Mucosa of rectum (tissue), 2 donors: ENCODE data around the gene DNAAF5.

Experiments used
- H3K27ac ChIP-seq, 2 donors: one replicate each; pipeline ENCODE4 v1.7.0; 2013; ENCODE audit warnings: inconsistent platforms in 2 of 2, low read depth in 2 of 2, low read length in 2 of 2
- H3K27me3 ChIP-seq, 2 donors: one replicate each; pipeline ENCODE4 v1.7.0; 2013; ENCODE audit warnings: low read length in 2 of 2; ENCODE audit not compliant: control insufficient read depth in 2 of 2, insufficient read depth in 2 of 2
- H3K36me3 ChIP-seq, 2 donors: one replicate each; pipeline ENCODE4 v1.7.0; 2013; ENCODE audit warnings: low read length in 2 of 2; ENCODE audit not compliant: control insufficient read depth in 2 of 2, insufficient read depth in 2 of 2
- H3K4me1 ChIP-seq, 2 donors: one replicate each; pipeline ENCODE4 v1.7.0; 2013; ENCODE audit warnings: low read length in 2 of 2, mild to moderate bottlenecking in 1 of 2; ENCODE audit not compliant: control insufficient read depth in 2 of 2, insufficient read depth in 2 of 2
- H3K4me3 ChIP-seq, 2 donors: one replicate each; pipeline ENCODE4 v1.7.0; 2013; ENCODE audit warnings: low read length in 2 of 2
- H3K9ac ChIP-seq, 2 donors: one replicate each; pipeline ENCODE4 v1.7.0; 2013; ENCODE audit warnings: low read length in 2 of 2, low read depth in 1 of 2, mild to moderate bottlenecking in 1 of 2
- H3K9me3 ChIP-seq, 2 donors: one replicate each; pipeline ENCODE4 v1.7.0; 2013; ENCODE audit warnings: low read length in 2 of 2; ENCODE audit not compliant: control insufficient read depth in 2 of 2
- donor health status: healthy.
- donor health status: Normal muscosa, but diverticular disease.

Gene DNAAF5

DNA sequence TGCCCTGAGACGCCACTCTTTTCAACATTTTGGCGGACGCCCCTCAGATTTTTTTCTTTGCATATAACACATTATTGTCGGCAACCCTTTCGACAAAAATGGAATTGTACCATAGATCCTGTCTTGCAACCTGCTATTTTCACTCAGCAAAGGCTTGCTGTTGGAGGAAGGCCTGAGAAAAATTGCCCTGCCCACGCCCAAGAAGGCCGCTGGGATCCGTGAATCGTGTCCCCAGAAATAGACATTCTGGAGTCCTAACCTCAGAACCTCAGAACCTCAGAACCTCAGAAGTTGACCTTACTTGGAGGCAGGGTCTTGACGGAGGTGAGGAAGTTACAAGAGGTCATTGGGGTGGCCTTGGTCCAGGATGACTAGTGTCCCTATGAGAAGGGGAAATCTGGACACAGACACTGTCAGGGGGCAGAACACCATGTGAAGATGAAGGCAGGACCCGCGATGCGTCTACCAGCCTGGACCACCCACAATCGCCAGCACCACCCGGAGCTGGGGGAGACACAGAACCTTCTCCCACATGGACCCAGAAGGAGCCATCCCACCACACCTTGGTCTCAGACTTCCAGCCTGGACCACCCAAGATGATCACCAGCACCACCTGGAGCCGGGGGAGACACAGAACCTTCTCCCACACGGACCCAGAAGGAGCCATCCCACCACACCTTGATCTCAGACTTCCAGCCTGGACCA lies 19.1 kb upstream of the DNAAF5 start:
- Histone ChIP-seq H3K4me1 (peaks cover 9 to 26% of the 10 kb centered on the region in 2 donors), H3K4me3 (no peak overlapping the region), H3K27me3 (no peaks in the 10 kb centered on the region), H3K36me3 (no peaks in the 10 kb centered on the region), H3K9me3 (no peaks in the 10 kb centered on the region), H3K27ac (peak overlapping the region; percentile 43 to 71), H3K9ac (peak overlapping the region in 1 of 2 donors; percentile 49)

- no peaks in the 10 kb centered on the region for H3K27me3 ChIP-seq
- no peak overlapping the region for H3K9ac ChIP-seq
- H3K9me3 ChIP-seq: no peaks in the 10 kb centered on the region
- no peak overlapping the region for H3K27ac ChIP-seq
- H3K4me1 ChIP-seq: peaks cover 9 to 16% of the 10 kb centered on the region in 2 donors
- H3K36me3 ChIP-seq: no peaks in the 10 kb centered on the region
- H3K4me3 ChIP-seq: no peak overlapping the region
These were observed 16.3 kb upstream of the DNAAF5 start for GRCh38 chr7:710161-710560.

DNA sequence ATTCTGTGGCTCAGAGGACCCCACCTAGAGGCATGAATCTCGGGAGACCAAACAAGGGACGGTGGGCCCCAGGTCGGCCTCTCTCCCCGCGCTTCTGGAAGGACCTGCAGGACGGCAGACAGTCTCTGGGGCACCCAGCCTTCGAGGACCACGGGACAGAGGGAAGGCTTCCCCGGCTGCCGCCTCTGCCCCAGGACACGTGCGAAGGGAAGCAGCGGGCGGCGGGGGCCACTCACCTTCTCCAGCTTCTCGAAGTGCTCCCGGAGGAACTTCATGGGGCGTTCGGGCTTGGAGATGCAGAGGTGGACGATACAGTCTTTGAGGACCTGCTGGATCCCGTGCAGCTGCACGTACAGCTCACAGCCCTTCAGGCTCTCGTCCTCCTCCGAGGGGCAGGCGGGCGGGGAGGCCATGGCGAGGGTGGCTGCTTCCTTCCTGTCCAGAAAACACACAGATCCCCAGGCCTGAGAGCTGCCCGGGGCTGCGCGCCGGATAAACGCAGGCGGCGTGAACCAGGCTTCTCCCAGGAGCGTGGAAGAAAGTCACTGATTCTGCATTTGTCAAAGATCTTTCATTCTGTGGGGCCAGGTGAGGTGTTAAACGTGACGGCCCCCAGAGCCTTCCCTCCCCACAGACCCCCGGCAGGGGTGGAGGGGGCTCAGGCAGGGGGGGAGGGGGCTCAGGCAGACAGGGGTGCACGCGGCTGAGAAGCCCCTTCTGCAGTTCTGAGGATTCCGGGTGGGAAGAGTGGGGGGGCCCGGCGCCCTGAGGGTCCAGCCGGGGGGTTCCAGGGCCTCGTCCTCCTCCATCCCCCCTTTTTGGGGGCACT lies 15.2 kb upstream of the DNAAF5 start:
- Histone ChIP-seq H3K36me3 (no peaks in the 10 kb centered on the region), H3K4me1 (peaks cover 6 to 12% of the 10 kb centered on the region in 2 donors), H3K9me3 (no peaks in the 10 kb centered on the region), H3K27ac (no peak overlapping the region), H3K9ac (no peak overlapping the region), H3K27me3 (no peaks in the 10 kb centered on the region), H3K4me3 (no peak overlapping the region)

DNA sequence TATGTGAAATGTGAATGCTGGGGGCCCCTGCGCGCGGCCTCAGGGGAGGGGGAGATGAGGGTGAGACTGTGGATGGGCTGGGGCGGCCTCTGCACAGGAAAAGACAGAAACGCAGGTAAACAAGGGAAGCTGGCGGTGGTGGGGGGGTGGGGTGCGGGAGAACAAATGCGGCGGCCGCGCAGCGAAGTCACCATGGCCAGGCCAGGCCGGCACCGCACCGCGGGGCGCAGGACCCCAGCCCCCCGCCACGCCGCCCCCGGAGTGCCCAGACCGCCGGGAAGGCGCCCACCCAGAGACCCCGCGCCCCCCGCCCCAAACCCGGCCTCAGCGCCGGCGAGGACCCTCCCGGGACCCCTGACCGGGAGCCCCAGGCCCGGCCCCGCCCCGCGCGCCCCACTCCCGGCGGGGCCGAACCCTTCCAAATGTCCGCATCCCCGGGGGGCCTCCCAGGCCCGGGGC lies 14.5 kb upstream of the DNAAF5 start:
- Histone ChIP-seq H3K36me3 (no peaks in the 10 kb centered on the region), H3K4me1 (peaks cover 6% of the 10 kb centered on the region in 2 donors), H3K4me3 (no peak overlapping the region), H3K27ac (no peak overlapping the region), H3K27me3 (no peaks in the 10 kb centered on the region), H3K9me3 (no peaks in the 10 kb centered on the region), H3K9ac (no peak overlapping the region)

DNA sequence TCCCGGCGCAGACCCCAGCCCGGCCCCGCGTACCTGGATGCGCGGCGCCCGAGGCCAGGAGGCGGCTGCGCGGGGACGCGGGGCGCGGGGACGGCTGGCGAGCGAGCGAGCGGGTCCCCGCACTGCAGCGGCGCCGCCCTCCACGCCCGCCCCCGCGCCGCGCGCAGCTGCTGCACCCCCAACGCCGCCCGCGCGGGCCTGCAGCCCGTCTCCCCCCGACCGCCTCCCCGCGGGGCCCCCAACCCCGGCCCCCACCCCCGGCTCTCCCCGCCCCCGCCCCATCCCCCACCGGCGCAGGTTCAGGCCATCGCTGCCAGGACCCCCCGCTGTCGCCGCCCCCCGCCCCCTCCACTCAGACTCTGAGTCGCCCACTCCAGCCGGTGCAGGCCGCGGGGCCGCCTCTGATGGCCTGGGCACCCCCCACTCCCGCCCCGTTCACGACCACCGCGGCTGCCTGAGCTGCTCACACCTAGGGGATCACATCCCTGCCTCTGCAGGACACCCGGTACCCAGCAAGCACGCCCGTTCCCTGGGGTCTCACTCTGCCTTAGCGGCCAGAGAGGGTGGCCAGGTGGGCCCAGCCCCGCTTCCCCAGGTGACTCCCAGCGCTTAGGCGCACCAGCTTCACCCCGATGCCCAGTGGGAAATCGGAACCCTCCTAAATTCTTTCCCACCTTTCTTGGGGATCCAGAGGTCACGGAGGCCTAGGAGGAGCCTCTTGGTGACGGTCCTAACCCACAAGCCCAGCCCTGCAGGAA lies 13.9 kb upstream of the DNAAF5 start:
- H3K36me3 ChIP-seq: no peaks in the 10 kb centered on the region
- H3K9me3 ChIP-seq: no peaks in the 10 kb centered on the region
- H3K27me3 ChIP-seq: no peaks in the 10 kb centered on the region
- no peak overlapping the region for H3K4me3 ChIP-seq
- no peak overlapping the region for H3K9ac ChIP-seq
- no peak overlapping the region for H3K27ac ChIP-seq
- H3K4me1 ChIP-seq: peaks cover 0 to under 1% of the 10 kb centered on the region in 2 donors

DNA sequence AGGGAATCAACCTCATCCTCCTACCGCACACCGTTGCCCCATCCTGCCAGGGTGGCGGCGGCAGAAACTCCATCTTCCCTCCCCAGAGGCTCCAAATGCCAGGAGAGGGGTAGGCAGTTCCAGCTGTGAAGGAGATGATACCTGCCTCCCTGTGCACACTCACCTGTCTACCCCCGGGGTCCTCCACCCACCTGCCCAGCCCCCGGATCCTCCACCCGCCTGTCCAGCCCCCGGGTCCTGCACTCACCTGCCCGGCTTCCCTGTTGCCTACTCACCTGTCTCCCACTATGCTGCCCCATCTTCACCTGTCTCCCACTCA lies 13.4 kb upstream of the DNAAF5 start:
- Histone ChIP-seq H3K9me3 (no peaks in the 10 kb centered on the region), H3K9ac (no peak overlapping the region), H3K36me3 (no peaks in the 10 kb centered on the region), H3K27me3 (no peaks in the 10 kb centered on the region), H3K4me1 (no peaks in the 10 kb centered on the region), H3K4me3 (no peak overlapping the region), H3K27ac (no peak overlapping the region)

DNA sequence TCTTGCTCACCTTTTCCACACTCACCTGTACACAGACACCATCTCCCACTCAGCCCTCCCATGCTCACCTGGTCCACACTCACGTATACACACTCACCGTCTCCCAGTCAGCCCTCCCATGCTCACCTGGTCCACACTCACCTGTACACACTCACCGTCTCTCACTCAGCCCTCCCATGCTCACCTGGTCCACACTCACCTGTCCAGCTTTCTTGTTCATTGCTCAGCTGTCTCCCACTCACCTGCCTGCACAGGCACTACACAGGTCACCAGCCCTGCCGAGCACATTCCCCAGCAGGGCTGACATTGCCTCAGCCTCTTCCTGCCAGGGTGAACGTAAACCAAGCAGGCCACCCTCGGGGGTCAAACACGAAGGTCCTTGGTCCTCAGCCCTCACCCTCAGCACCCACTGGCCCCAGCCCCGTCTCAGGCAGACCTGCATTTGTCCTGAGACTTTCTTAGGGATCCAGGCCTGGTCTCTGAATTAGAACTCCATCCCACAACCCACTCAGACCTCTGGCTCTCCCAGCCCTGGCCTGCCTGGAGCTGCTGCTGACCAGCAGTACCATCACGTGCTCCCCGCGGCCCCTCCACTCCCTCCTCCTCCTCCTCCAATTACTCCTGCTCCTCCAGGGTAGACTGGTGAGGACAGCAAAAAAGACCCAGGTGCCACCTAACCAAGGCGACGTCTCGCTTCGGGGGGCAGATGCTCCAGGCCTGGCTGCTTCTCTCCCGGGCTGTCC lies 12.8 kb upstream of the DNAAF5 start:
- Histone ChIP-seq H3K4me1 (no peaks in the 10 kb centered on the region), H3K27ac (no peak overlapping the region), H3K27me3 (no peaks in the 10 kb centered on the region), H3K9ac (no peak overlapping the region), H3K4me3 (no peak overlapping the region), H3K9me3 (no peaks in the 10 kb centered on the region), H3K36me3 (no peaks in the 10 kb centered on the region)

GRCh38 chr7:714251-714671 lies 12.2 kb upstream of the DNAAF5 start:
- no peak overlapping the region for H3K9ac ChIP-seq
- H3K9me3 ChIP-seq: no peaks in the 10 kb centered on the region

DNA sequence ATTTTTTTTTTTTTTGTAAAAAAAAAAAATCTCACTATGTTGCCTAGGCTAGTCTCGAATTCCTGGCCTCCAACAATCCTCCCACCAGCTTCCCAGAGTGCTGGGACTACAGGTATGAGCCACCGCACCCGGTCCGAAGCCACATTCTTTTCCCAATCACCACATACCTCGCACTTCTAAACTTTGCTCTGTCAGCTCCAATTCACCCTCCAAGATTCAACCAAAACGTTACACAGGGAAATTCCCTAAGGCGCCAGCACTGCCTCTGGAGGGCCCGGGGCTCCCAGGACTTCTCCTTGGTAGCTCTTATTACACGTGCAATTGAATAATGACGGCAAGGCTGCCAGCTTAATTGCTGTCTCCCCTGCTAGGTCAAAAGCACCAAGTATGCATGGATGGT lies 10.3 kb upstream of the DNAAF5 start:
- Histone ChIP-seq H3K9me3 (no peaks in the 10 kb centered on the region), H3K27me3 (no peaks in the 10 kb centered on the region), H3K9ac (no peak overlapping the region), H3K36me3 (no peaks in the 10 kb centered on the region), H3K4me1 (no peaks in the 10 kb centered on the region), H3K27ac (no peak overlapping the region), H3K4me3 (no peak overlapping the region)

More at GRCh38 chr7:714251-714671, 12.2 kb upstream of the DNAAF5 start:
- Histone ChIP-seq H3K4me1 (no peaks in the 10 kb centered on the region), H3K4me3 (no peak overlapping the region), H3K27me3 (no peaks in the 10 kb centered on the region), H3K36me3 (no peaks in the 10 kb centered on the region), H3K27ac (no peak overlapping the region)
